Posterior vena cava (tissue), 2 donors: ENCODE measurements around the gene PNMA8B. TPM values are rescaled to one million over a fixed set of nuclear protein-coding genes. Genes with fewer than 3 reads are reported as not detected.
"Not testable (repeated sequence)": the region's sequence is repeated elsewhere in the genome, so short reads cannot be mapped to it uniquely, and the experiment has no call there.

Experiments
- DNase-seq: peaks from one replicate; pipeline ENCODE4 v3.0.0-alpha.2; 2020; ENCODE audit warnings: low spot score
- intact Hi-C, 2 donors: fragments of 100-400 bp; cut with DNase I; formaldehyde crosslinking; loops; one replicate each; pipeline versions ENCODE4 v1.14.1 to v1.14.2; 2022 to 2023
- long read RNA-seq, 2 donors: library from polyadenylated mRNA; unstranded; transcript quantifications; one replicate each; pipeline ENCODE4 v2.0.0, GENCODE V29; 2020 to 2021
- total RNA-seq, 2 donors: library from RNA; stranded (reverse); fragmentation: NEBNext Ultra II Directional; extraction: Animal tissue kit (Norgen Biotek cat#: 25700); gene quantifications; one replicate each; pipeline ENCODE4 v1.2.1, GENCODE V29; 2021
- donor health status: DM: yes; HTN: yes; CAD: no.
- donor health status: DM: yes; HTN: yes; CAD: no.

PNMA8B gene, protein sequence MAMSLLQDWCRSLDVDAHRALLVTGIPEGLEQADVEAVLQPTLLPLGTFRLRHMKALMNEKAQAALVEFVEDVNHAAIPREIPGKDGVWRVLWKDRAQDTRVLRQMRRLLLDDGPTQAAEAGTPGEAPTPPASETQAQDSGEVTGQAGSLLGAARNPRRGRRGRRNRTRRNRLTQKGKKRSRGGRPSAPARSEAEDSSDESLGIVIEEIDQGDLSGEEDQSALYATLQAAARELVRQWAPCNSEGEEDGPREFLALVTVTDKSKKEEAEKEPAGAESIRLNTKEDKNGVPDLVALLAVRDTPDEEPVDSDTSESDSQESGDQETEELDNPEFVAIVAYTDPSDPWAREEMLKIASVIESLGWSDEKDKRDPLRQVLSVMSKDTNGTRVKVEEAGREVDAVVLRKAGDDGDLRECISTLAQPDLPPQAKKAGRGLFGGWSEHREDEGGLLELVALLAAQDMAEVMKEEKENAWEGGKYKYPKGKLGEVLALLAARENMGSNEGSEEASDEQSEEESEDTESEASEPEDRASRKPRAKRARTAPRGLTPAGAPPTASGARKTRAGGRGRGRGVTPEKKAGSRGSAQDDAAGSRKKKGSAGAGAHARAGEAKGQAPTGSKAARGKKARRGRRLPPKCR
- 1 to 10 TPM; 1.8 to 3.8 TPM for total RNA-seq
- long read RNA-seq, donor 1, full-length matches to known transcripts, result 3 of 3 reads
- long read RNA-seq, donor 1, partial matches to known transcripts, result 0 of 3 reads
- long read RNA-seq, donor 1, other reads (novel, unspliced or antisense), result 0 of 3 reads
- long read RNA-seq, donor 2, full-length matches to known transcripts, result 4 of 4 reads
- long read RNA-seq, donor 2, partial matches to known transcripts, result 0 of 4 reads
- long read RNA-seq, donor 2, other reads (novel, unspliced or antisense), result 0 of 4 reads

- peak; percentile 88 for DNase-seq
- intact Hi-C loops, result no loop called here
These were observed at the start of gene PNMA8B for GRCh38 chr19:46495786-46496099. Gene PNMA8B (minus strand): TSS chr19:46495867. CDS start chr19:46495465, 402 bp downstream.

- intact Hi-C loops, result no loop called here
- no peak for DNase-seq
These were observed 49.0 kb upstream of the PNMA8B start for GRCh38 chr19:46544651-46545050.

DNA sequence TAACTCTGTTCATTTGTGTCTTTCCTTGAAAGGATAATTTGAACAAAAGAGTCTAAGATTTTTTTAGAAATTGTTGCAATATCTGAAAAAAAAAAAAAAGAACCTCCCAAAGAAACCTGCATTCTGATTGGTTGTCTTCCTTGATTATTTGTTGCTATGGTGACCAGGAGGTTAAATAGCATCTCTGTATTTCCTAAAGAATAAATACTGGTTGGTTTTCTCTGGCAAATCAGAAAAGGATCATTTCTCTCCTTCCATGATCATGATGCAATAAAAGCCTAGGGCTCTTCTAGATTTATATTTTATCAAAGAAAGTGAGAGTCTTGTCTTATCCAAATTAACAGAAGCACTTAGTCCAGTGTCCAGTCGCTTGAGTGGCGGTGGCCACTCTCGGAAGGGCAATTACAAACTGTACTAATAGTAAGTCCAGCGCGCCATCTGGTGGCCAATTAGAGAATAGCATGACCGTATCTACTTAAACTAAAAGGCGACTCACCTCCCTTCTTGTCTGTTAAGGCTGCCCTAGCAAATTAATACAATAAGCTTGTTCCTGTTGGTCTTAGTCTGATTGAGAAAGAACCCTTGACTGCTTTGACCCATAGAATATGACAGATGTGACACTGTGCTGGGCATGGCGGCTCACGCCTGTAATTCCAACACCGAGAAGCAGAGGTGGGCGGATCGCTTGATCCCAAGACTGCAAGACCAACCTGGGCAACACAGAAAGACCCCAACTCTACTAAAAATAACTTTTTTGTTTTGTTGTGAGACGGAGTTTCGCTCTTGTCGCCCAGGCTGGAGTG, 47.0 kb upstream of the PNMA8B start:
- intact Hi-C loops, result no loop called here
- DNase-seq, result peak; percentile 97

GRCh38 chr19:46537136-46538097, 41.8 kb upstream of the PNMA8B start:
- intact Hi-C loops, result no loop called here
- DNase-seq, result no peak

- intact Hi-C loops, result no loop called here
- DNase-seq, result no peak
These were observed 40.7 kb upstream of the PNMA8B start for GRCh38 chr19:46536391-46536790.

DNA sequence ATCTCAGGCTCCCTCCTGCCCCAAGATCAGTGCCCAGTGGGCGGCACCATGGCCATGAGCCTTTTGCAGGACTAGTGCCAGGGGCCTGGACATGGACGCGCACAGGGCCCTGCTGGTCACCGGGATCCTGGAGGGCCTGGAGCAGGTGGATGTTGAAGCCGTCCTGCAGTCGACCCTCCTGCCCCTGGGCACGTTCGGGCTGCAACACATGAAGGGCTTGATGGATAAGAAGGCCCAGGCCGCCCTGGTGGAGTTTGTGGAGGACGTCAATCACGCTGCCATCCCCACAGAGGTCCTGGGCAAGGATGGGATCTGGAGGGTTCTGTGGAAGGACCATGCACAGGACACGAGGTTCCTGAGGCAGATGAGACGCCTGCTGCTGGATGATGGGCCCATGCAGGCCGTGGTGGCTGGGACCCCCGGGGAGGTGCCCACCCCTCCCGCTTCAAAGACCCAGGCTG, 38.0 kb upstream of the PNMA8B start:
- intact Hi-C loops, result no loop called here
- no peak for DNase-seq

DNA sequence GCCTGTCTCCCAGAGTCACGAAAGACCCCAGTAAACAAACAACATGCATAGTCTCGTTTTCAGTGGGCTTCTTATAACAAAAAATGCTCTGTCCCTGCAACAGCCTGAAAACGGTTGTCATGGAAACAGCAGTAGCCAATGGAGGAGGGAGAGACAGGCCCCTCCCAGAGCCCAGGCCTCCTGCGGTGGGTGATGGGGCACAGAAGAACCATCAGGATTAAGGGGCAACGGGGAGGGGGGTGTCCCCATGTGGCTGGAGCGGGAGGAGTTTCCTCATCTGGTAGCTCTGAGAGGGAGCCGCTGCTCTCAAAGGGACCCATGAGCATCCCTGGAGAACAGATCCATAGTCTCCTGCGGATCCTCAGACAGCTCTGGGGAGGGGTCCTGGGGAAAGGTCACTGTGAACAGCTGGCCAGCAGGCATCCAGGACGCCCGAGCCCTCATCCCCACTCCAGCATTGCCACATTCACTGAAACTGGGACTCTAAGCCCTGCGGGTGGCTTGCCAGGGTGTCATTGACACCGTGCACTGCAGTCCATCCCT, 37.5 kb upstream of the PNMA8B start:
- DNase-seq, result no peak
- intact Hi-C loops, result no loop called here

- intact Hi-C loops, result no loop called here
- DNase-seq, result no peak
These were observed 35.0 kb upstream of the PNMA8B start for GRCh38 chr19:46530636-46531035.

DNA sequence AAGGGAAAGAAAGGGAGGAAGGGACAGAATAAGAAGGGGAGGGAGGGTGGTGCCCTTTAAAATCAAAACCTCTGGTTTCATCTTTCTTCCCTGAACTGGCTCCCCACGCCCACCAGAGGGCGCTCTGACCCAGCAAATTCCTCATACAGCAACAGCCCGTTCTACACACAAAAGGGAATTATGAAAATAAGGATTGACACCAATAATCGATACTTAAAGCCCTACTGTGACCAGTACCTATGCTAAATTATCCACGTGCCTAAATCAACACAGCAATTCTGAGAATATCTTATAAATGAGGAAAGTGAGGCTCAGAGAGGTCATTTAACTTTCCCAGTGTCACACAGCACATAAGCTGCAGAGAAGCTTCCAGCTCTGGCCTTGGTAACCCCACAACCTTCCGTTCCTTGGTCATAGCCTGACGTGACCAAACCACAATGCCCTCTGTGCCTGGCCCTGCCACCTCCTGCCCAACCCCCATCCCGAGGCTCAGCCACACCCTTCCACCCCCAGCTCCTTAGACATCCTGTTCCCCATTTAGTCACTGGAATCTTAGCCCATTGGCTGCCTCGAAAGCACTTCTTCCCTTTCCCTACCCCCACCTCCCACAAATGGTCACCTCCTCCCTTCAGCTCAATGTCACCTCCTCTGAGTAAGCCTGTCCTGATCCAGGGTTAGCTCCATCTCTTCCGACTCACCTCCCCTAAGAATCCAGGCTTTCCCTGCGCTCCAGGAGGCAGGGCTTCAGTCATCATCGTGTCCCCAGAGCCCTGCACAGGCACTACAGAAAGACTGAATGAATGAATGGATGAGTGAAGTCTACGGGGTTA, 34.2 kb upstream of the PNMA8B start:
- intact Hi-C loops, result loop anchor here in 1 of 2 donors (10.0 kb wide), 1 partner anchor 135 kb away; the partner anchor contains the start of gene DACT3
- DNase-seq, result peak; percentile 93

- intact Hi-C loops, result loop anchor here in 1 of 2 donors (10.0 kb wide), 1 partner anchor 136 kb away; the partner anchor contains the start of gene DACT3
- DNase-seq, result no peak
These were observed 33.2 kb upstream of the PNMA8B start for GRCh38 chr19:46528601-46529590.

DNA sequence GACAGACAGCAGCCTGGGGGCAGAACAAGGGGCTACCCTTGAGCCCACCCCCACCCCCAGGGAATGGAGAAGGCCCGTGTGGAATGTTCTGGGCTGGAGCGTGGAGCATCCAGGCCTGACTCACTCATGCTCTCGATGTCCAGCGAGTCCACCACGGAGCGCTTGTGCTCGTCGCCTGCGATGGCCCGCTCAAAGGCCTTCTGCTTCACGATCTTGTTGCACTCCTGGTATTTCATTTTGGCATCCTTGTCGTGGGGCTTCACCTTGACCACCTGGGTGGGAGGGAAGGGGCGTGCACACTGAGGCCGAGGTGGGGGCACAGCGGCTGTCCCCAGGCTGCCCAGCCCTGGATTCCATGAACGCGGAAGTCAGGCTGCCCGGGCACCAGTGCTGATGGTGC, 31.1 kb upstream of the PNMA8B start:
- intact Hi-C loops, result loop anchor here in 1 of 2 donors (10.0 kb wide), 1 partner anchor 138 kb away; the partner anchor contains the start of gene DACT3
- not testable (repeated sequence) for DNase-seq

DNA sequence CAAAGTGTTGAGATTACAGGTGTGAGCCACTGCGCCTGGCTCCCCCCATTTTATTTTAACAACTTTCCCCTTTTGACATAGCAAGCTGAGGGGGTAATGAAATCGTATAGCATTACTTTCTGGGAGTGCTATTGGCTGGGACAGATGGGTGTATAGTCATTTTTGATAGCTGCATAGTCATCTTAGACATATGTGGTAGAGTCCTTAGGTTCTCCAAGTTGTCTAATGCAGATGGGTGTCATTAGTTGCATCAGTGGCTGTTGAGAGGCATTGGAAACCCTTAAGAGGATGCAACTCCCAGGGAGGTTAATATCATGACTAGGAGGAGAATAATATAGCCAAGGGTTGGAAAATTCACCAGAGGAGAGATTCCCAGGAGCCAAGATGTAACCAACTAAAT, 28.6 kb upstream of the PNMA8B start:
- DNase-seq, result no peak
- intact Hi-C loops, result loop anchor here in 1 of 2 donors (10.0 kb wide), 1 partner anchor 140 kb away; the partner anchor contains the start of gene DACT3

DNA sequence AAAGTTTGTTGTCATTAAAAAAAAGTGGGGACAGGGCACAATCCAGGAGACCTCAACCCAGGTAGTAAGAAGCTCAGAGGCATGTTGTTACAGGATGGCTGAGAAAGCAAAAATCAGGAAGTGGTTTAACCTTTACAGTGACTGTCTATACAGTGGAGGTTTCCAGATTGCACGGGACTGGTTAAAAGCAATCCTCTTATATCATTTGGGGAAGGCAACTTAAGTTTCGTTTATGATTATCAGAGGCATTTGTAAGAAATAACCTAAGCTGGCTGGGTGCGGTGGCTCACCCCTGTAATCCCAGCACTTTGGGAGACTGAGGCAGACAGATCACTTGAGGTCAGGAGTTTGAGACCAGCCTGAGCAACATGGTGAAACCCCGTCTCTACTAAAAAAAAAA, 27.3 kb upstream of the PNMA8B start:
- intact Hi-C loops, result loop anchor here in 1 of 2 donors (10.0 kb wide), 1 partner anchor 142 kb away; the partner anchor contains the start of gene DACT3
- not testable (repeated sequence) for DNase-seq

- intact Hi-C loops, result loop anchor here in 1 of 2 donors (10.0 kb wide), 1 partner anchor 143 kb away; the partner anchor contains the start of gene DACT3
- DNase-seq, result no peak
These were observed 25.7 kb upstream of the PNMA8B start for GRCh38 chr19:46521241-46521868.

DNA sequence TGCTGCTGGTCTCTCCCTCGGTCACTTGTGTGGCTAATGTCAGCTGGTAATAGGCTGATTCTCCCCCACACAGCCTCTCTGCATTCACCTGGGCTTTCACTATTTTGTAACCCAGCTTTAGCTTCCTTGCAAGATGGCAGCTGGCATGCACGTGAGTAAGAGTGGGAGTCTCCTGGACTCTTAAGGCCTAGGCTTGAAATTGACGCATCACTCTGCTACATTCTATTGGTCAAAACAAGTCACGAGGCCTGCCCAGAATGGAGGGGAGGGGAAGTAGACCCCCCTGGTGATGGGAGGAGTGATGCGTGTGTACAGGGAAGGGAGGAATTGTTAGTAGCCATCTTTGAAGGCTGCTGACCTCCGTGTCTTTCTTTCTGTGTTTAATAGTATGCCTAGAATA, 24.9 kb upstream of the PNMA8B start:
- intact Hi-C loops, result loop anchor here in 1 of 2 donors (10.0 kb wide), 1 partner anchor 144 kb away; the partner anchor contains the start of gene DACT3
- DNase-seq, result no peak
